Fibroblast of lung (primary cell): ENCODE data around the gene FGFBP2. TPM values are rescaled to one million over a fixed set of nuclear protein-coding genes. Genes with fewer than 3 reads are reported as not detected.

Experiments
- DNase-seq, 2 donors: peaks; one replicate each; pipeline versions ENCODE4 v3.0.0 to v3.0.0-alpha.2; 2010; ENCODE audit warnings: low read depth in 2 of 2
- H2AFZ ChIP-seq: 2 replicates; pipeline ENCODE4 v1.5.1; 2012; ENCODE audit warnings: low read length, control low read depth, inconsistent platforms
- H3K27ac ChIP-seq: 2 replicates; pipeline ENCODE4 v1.5.1; 2011; ENCODE audit warnings: low read length, control low read depth; ENCODE audit not compliant: insufficient read depth
- H3K27me3 ChIP-seq: 2 replicates; pipeline ENCODE4 v1.5.1; 2011; ENCODE audit warnings: mild to moderate bottlenecking, low read length; ENCODE audit not compliant: control insufficient read depth, insufficient read depth
- H3K36me3 ChIP-seq: 2 replicates; pipeline ENCODE4 v1.5.1; 2011; ENCODE audit warnings: low read length; ENCODE audit not compliant: control insufficient read depth, insufficient read depth
- H3K4me1 ChIP-seq: 2 replicates; pipeline ENCODE4 v1.5.1; 2011; ENCODE audit warnings: low read length; ENCODE audit not compliant: control insufficient read depth, insufficient read depth; ENCODE audit errors: extremely low read depth
- H3K4me2 ChIP-seq: 2 replicates; pipeline ENCODE4 v1.5.1; 2011; ENCODE audit warnings: low read length, control low read depth; ENCODE audit not compliant: insufficient read depth; ENCODE audit errors: extremely low read depth
- H3K4me3 ChIP-seq, 4 experiments: fragments of 200-600 bp in 1 of 4; sonication (generic) in 1 of 4; replicated peaks in 1 of 4; 2 replicates each; pipeline ENCODE4 v1.5.1; 2011 to 2016; ENCODE audit warnings: low read length in 4 of 4, low read depth in 3 of 4, mild to moderate bottlenecking in 3 of 4, control low read depth in 2 of 4, inconsistent platforms in 1 of 4, mixed read lengths in 1 of 4; ENCODE audit not compliant: insufficient read depth in 1 of 4; ENCODE audit errors: control extremely low read depth in 1 of 4
- H3K79me2 ChIP-seq: 2 replicates; pipeline ENCODE4 v1.5.1; 2012; ENCODE audit warnings: mild to moderate bottlenecking, low read length, inconsistent platforms; ENCODE audit not compliant: control insufficient read depth, insufficient read depth
- H3K9ac ChIP-seq: 2 replicates; pipeline ENCODE4 v1.5.1; 2011; ENCODE audit warnings: mild to moderate bottlenecking, low read length, control low read depth; ENCODE audit not compliant: insufficient read depth
- H3K9me3 ChIP-seq: 2 replicates; pipeline ENCODE4 v1.5.1; 2012; ENCODE audit warnings: low read depth, low read length; ENCODE audit not compliant: control insufficient read depth, insufficient read depth
- H4K20me1 ChIP-seq: 2 replicates; pipeline ENCODE4 v1.5.1; 2011; ENCODE audit warnings: low read length; ENCODE audit not compliant: control insufficient read depth, insufficient read depth; ENCODE audit errors: extremely low read depth
- CTCF ChIP-seq, 2 donors: IDR thresholded peaks in 1 of 2; conservative IDR thresholded peaks in 1 of 2; 1 replicate in 1 of 2; 2 replicates in 1 of 2; pipeline ENCODE4 v1.5.1; 2011 to 2012; ENCODE audit warnings: low read length in 2 of 2, control low read depth in 1 of 2, inconsistent platforms in 1 of 2, low read depth in 1 of 2, mild to moderate bottlenecking in 1 of 2
- EZH2 ChIP-seq: IDR thresholded peaks from 2 replicates; pipeline ENCODE4 v1.5.1; 2012; ENCODE audit warnings: low read length, control low read depth, mild to moderate bottlenecking; ENCODE audit errors: missing control alignments
- polyA plus RNA-seq, 2 donors: library from polyadenylated mRNA; depleted of rRNA in 1 of 2; stranded (reverse) in 1 of 2; unstranded in 1 of 2; fragments of >200 nt; gene quantifications; 2 replicates each; pipeline ENCODE4 v1.2.1, GENCODE V29; 2011 to 2012; ENCODE audit warnings: missing spikeins in 1 of 2
- total RNA-seq: library from RNA; depleted of rRNA; stranded (reverse); fragments of >200 nt; gene quantifications from 2 replicates; pipeline ENCODE4 v1.2.1, GENCODE V29; 2014

The FGFBP2 gene
- total and polyA plus RNA-seq, 2 donors (not counting 1 experiment from before 2014, with no cell fraction given), result 0.09 TPM; not detected in 1

- Histone ChIP-seq H3K9me3 (no peaks in the 10 kb centered on the region), H3K27me3 (peaks cover 5% of the 10 kb centered on the region), H3K4me2 (no peak overlapping the region), H4K20me1 (no peaks in the 10 kb centered on the region), H3K4me3 (no peak overlapping the region), H3K9ac (no peak overlapping the region), H3K36me3 (no peaks in the 10 kb centered on the region), H3K4me1 (no peaks in the 10 kb centered on the region), H2AFZ (no peak overlapping the region), H3K79me2 (no peaks in the 10 kb centered on the region), H3K27ac (no peak overlapping the region)
- TF ChIP-seq EZH2 (no peak), CTCF (conservative IDR thresholded peaks at IDR 0.05 in 1 of 2, IDR thresholded peaks at IDR 0.05 in 1 of 2; ENCODE audit: low read depth in 1 of 2, low read length in 2 of 2) (no peak)
- DNase-seq, result no peak
These were observed 37.9 kb upstream of the FGFBP2 start for GRCh38 chr4:16000708-16001483.

- Histone ChIP-seq H3K36me3 (no peaks in the 10 kb centered on the region), H3K27me3 (peaks cover 3% of the 10 kb centered on the region), H3K9me3 (no peaks in the 10 kb centered on the region), H3K4me2 (no peak overlapping the region), H3K4me1 (no peaks in the 10 kb centered on the region), H2AFZ (no peak overlapping the region), H3K9ac (no peak overlapping the region), H3K27ac (no peak overlapping the region), H4K20me1 (no peaks in the 10 kb centered on the region), H3K4me3 (no peak overlapping the region), H3K79me2 (no peaks in the 10 kb centered on the region)
- TF ChIP-seq EZH2 (no peak), CTCF (conservative IDR thresholded peaks at IDR 0.05 in 1 of 2, IDR thresholded peaks at IDR 0.05 in 1 of 2; ENCODE audit: low read depth in 1 of 2, low read length in 2 of 2) (no peak)
- no peak for DNase-seq
These were observed 33.8 kb upstream of the FGFBP2 start for GRCh38 chr4:15996773-15997172.

GRCh38 chr4:15995826-15996225 lies 32.9 kb upstream of the FGFBP2 start:
- no peak for DNase-seq
- Histone ChIP-seq H4K20me1 (no peaks in the 10 kb centered on the region), H3K9me3 (no peaks in the 10 kb centered on the region), H3K79me2 (no peaks in the 10 kb centered on the region), H2AFZ (no peak overlapping the region), H3K4me1 (no peaks in the 10 kb centered on the region), H3K27me3 (no peaks in the 10 kb centered on the region), H3K4me3 (no peak overlapping the region), H3K36me3 (no peaks in the 10 kb centered on the region), H3K27ac (no peak overlapping the region), H3K4me2 (no peak overlapping the region), H3K9ac (no peak overlapping the region)
- TF ChIP-seq CTCF (conservative IDR thresholded peaks at IDR 0.05 in 1 of 2, IDR thresholded peaks at IDR 0.05 in 1 of 2; ENCODE audit: low read depth in 1 of 2, low read length in 2 of 2) (no peak), EZH2 (no peak)
